Bone marrow (tissue), 2 donors: ENCODE results near the gene TFF2.

ENCODE experiments used
- DNase-seq, 2 donors: peaks; one replicate each; lab custom pipeline; 2025; lab: John Stamatoyannopoulos, UW

The TFF2 gene

GRCh38 chr21:42366292-42367010, 15.7 kb upstream of the TFF2 start, which contains the start of gene TFF1:
TFF1 (minus strand) TSS chr21:42366535; CDS start chr21:42366495, 40 bp downstream.
- DNase-seq = no peak

DNA sequence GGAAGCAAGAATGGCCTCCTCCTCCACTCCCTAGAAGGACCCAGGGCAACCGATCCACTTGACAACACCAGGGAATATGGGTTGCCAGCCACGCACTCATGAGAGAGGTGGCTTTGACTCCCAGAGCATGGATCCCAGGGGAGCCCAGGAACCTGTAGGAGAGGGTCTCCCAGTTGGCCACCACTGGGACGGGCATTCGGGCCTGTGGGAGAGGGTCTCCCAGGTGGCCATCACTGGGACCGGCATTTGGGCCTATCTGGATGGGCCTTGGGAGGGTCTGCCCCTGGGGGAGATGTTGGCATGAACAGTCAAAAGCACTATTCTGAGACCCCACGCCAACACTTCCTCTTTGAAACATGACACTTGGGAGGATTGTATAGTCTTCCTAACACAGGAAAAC, 15.0 kb upstream of the TFF2 start:
- no peak for DNase-seq

DNA sequence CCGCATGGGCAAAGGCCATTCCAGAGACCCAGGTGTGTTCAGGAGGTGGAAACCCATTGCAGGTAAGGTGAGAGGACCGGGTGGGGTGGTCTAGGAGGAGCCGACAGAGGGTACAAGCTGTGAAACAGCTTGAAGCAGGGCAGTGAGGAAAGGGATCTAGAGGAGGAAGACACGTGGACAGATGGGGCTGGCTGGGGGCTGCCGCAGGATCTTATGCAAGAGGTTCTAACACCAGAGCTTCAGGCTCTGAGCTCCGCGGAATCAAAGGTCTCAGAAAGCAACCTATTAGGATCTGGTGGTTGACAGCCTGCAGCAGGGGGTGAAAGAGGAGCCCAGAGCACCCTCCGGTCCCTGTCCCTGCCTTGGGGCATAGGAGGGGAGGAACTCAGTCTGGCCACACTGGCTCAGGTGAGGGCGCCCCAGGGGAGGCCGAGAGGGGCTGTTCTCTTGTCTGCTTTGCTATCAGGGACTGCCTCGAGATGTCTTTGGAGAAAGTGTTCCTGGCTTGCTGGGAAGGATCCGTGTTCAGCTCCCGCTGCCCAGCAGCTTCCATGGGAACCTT, 13.6 kb upstream of the TFF2 start:
- DNase-seq = no peak

- no peak for DNase-seq
These were observed 12.5 kb upstream of the TFF2 start for GRCh38 chr21:42363312-42363711.

- DNase-seq = no peak
These were observed 11.9 kb upstream of the TFF2 start for GRCh38 chr21:42362700-42363099.

DNA sequence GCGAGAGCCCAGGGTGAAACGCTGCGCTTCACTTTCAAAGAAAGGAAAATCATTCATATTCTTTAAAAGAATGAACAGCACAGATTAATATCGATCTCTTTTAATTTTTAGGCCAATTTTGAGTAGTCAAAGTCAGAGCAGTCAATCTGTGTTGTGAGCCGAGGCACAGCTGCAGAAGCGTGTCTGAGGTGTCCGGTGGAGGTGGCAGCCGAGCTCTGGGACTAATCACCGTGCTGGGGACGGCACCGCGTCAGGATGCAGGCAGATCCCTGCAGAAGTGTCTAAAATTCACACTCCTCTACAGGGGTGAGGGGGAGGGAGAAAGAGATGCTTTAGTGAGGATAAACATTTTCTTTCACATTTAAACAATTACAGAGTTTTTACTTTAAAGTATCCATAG, 11.4 kb upstream of the TFF2 start:
- no peak for DNase-seq

DNA sequence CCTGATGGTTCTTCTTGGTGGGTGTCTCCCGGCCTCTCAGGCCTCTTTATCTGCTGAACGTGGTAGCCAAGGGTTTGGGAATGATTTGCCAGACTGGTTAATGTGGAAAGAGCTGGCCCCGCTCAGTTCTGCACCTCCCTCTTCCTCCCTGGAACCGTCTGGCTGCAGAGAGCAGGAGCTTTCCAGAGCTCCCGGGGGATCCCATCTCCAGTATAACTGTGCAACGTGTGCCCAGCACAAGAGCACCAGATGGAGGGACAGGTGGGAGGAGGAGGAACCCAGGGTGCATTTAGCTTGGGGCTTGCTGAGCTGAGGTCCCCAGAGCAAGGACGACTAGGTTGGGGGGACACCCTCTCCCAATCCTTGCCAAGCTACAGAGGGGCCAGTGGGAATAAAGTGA, 10.5 kb upstream of the TFF2 start:
- no peak for DNase-seq

- DNase-seq = no peak
These were observed 9.5 kb upstream of the TFF2 start for GRCh38 chr21:42360317-42360716.

- DNase-seq = no peak
These were observed 8.1 kb upstream of the TFF2 start for GRCh38 chr21:42358937-42359336.

DNA sequence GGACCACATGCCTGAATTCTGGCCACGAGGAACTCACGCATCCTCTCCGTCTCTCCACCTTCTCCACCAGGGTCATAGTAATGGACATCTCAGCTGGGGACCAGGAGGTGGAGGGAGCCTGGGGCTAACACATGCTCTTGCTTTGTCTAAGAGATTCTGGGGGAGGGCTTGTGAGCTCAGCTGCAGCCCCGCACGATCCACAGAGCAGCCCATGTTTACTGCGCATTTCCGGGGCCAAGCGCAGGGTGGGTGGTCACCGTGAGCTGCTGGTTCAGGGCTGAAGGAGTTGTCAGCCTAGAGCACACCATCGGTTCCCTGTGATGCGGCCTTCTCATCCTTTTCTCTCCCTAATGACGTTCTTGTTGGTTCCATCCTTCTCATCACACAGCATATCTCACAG, 7.5 kb upstream of the TFF2 start:
- DNase-seq = no peak

GRCh38 chr21:42357307-42357706, 6.5 kb upstream of the TFF2 start:
- no peak for DNase-seq

DNA sequence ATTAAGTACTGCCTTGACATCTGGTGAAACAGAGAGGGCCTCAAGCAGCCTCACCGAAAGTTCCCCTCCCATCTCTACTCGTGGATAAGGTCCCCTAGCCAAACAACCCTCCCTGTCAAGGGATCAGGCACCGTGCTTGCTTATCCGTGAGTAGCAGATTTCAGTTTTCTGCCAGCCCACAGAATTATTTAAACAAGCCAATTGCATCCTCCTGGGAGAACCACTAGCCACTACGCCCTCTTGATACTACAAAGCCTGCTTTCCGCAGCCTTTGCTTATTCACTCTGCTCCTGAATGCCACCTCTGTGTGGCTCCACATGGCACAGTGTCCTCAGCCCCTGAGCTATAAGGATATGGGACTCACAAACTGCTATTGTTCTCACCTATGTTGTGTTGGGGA, 5.9 kb upstream of the TFF2 start:
- no peak for DNase-seq

DNA sequence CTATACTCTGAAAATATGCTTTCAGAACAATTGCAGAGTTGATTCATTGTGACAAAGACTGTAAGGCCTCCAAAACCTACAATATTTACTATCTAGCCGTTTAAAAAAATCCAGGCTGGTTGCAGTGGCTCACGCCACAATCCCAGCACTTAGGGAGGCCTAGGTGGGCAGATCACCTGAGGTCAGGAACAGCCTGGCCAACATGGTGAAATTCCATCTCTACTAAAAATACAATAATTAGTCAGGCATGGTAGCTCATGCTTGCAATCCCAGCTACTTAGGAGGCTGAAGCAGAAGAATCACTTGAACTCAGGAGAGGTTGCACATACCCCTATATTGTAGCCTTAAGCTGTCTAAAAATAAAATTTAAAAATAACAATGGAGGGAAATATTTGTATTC, 5.3 kb upstream of the TFF2 start:
- no peak for DNase-seq

DNA sequence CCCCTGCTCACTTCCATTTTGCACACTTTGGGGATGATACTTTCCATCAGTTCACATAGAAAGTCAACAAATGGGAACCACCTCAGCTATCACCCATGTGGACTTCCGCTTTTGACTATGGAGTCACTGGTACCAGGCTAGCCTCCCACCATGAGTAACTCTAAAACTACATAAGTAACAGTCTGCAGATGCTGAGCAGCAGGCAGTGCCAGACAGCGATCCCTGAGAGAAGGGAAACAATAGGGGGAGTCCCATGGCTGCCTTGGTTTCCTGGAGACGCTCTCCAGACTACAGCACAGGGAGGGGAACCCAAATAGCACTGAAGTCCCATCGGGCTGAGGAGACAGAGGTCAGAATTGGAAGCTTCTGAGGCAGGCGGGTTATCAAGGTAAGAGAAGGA, 2.8 kb upstream of the TFF2 start:
- no peak for DNase-seq

DNA sequence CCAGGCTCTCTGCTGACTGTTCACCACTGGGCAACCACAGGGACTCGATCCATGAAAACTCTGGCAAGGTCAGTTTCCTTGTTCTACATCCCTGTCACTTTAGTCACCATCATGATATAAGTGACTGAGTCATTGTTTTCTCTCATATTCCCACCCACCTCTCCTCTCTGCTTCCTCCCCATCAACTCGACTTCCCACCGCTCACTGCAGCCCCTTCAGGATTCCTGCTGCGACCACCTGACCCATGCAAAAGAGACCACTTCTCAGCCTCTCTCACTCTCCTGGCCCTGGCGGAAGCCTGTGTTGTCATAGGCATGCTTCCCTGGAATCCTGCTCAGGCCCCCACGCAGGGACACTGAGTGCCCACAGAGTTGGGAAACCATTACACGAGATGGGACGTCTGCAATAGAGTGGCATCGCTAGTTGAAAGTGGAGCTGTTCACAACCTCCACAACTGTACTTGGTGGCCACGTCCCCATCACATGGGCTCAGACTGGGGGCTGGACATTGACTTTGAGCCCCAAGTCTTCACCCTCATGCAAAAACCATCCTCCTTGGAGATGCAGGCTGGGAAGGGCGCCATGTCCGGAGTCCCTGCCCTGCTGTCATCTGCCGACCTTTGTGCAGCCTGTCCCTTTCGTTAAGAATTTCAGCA, 1.8 kb upstream of the TFF2 start:
- DNase-seq = no peak

DNA sequence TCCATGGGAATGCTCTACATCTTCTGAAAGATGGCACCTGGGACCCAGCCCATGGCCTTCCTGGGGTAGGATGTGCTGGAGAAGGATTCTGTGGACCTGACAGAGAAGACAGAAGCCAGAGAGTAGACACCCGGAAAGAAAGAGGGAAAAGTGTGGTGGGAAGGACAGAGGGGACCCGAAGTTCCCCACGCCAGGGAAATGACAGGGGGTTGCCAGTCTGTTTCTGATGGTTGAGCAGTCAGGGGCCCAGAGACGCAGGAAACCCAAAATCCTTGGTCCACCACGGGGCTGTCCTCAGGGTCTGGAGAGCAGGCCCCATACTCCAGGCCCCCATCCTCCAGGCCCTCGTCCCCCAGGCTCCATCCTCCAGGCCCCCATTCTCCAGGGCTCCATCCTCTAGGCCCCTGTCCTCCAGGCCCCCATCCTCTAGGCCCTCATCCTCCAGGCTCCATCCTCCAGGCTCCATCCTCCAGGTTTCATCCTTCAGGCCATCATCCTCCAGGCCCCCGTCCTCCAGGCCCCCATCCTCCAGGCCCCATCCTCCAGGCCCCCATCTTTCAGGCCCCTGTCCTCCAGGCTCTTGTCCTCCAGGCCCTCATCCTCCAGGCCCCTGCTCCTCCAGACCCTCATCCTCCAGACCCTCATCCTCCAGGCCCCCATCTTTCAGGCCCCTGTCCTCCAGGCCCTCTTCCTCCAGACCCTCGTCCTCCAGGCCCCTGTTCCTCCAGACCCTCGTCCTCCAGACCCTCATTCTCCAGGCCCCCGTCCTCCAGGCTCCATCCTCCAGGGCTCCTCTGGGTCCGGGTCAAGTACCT, 1.0 kb upstream of the TFF2 start:
- no peak for DNase-seq

DNA sequence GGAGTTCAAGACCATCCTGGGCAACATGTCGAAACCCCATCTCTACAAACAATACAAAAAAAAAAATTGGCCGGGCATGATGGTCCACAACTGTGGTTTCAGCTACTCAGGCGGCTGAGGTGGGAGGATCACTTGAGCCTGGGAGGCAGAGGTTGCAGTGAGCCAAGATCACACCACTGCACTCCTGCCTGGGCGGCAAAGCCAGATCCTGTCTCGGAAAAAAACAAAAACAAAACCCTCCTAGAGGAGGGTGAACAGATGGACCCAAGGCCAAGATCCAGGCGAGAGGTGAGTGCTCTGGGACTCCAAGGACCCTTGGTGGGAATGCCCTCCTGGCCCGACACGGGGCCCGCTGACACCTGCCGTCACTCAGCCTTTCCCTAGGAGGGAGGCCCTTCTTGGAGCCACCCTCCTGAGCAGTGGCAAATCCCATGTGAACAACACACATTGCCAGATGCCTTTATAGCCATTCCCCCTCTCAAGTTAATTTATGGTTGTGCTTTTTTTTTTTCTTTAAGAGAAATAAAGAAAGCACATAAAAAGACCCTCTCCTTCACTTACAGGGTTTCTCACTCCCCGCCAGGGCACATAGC, 380 bp downstream of the TFF2 start:
- DNase-seq = no peak

GRCh38 chr21:42349420-42350317, 1.1 kb downstream of the TFF2 start:
- no peak for DNase-seq

- no peak for DNase-seq
These were observed 2.0 kb downstream of the TFF2 start for GRCh38 chr21:42348762-42349161.

DNA sequence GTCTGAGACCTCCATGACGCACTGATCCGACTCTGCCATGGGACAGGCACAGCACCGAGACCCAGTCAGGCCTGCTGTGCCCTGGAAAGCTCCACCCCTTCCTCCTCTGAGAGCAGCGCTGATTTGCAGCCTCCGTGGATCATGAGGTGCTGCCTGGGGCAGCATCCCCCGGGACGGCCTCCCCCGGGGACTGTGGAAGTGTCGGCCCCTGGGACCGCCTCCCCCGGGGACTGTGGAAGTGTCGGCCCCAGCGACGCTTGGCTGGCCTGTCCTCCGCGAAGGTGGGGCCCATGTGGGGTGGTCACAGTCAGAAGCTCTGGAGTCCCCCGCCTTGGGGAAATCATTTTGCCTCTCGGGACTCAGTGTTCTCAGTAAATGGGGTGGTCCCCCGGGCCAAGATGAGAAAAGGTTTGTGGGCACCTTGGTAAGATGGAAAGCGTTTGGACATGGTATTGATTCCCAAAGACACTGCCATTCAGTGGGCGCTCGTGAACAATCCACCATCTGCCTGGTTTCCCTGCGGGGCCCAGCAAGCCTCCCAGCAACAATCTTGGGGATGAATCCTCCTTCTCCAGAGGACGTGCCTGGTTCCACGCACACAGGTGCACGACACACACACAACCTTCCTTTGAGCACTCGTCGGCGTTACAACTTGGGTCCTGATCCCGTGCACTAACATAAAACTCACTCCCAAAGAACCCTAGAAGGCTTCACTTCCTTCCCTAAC, 3.0 kb downstream of the TFF2 start:
- DNase-seq = no peak
